ENCODE data around the gene DDX5. TPM values are rescaled to one million over a fixed set of nuclear protein-coding genes. Genes with fewer than 3 reads are reported as not detected.

The DDX5 gene
- total RNA-seq, 1 experiment from 2014 or later, result 869 TPM

DNA sequence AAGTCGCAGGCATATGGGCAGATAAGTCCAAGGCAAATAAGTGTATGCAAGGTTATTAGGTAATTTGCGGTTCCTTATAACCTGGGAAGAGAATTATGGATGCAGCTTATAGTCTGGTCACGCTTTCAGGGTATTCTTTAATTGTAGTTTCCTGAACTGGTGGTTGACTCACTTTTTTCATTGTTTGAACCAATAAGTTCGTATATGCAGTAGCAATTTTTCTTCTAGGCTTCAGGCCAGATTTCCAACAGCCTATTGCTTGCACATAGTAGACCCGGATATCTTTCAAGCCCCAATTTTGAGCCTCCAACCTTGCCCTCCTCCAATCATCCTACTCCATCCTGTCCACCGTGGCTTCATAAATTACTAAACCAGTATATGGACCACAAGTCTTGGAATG is 13.5 kb upstream of the DDX5 start:
- Histone ChIP-seq H2BK5ac (ENCODE audit: insufficient read length, low read length) (no peak overlapping the region), H2BK12ac (ENCODE audit: insufficient read length, low read depth, low read length) (no peak overlapping the region), H3K14ac (ENCODE audit: insufficient read depth, low read length) (no peak overlapping the region), H3K4me1 (ENCODE audit: insufficient read depth, low read length) (no peaks in the 10 kb centered on the region), H2BK20ac (ENCODE audit: low read depth, low read length, poor library complexity, severe bottlenecking) (no peak overlapping the region), H3T11ph (ENCODE audit: low read length) (no peak overlapping the region), H3K4me2 (ENCODE audit: insufficient read depth, insufficient read length, low read length) (no peak overlapping the region), H3K23me2 (ENCODE audit: insufficient read length, low read depth, low read length, poor library complexity, severe bottlenecking) (no peaks in the 10 kb centered on the region), H2AFZ (ENCODE audit: low read length) (no peak overlapping the region), H3K79me2 (ENCODE audit: insufficient read depth, low read length) (no peaks in the 10 kb centered on the region), H3K27me3 (ENCODE audit: insufficient read depth, low read length) (no peaks in the 10 kb centered on the region), H3K23ac (ENCODE audit: insufficient read length, low read depth, low read length) (no peak overlapping the region), H3K9me3 (ENCODE audit: control insufficient read depth, low read depth, low read length) (no peaks in the 10 kb centered on the region), H3K56ac (ENCODE audit: insufficient read length, low read depth, low read length) (no peak overlapping the region), H3K9ac (ENCODE audit: extremely low read depth, insufficient read length, low read length) (no peak overlapping the region), H2BK120ac (ENCODE audit: low read depth, low read length, poor library complexity, severe bottlenecking) (no peak overlapping the region), H4K8ac (replicated peaks; ENCODE audit: insufficient read length, low read depth, low read length) (no peak overlapping the region), H4K91ac (ENCODE audit: insufficient read length, low read depth, low read length) (no peak overlapping the region), H4K5ac (ENCODE audit: insufficient read length, low read depth, low read length) (no peak overlapping the region), H3K4ac (ENCODE audit: low read depth, low read length) (no peak overlapping the region), H3K18ac (ENCODE audit: insufficient read length, low read depth, low read length) (no peak overlapping the region), H3K79me1 (ENCODE audit: insufficient read depth, low read depth, low read length, poor library complexity, severe bottlenecking) (peaks cover 7% of the 10 kb centered on the region), H3K27ac (ENCODE audit: insufficient read length, low read depth, low read length) (no peak overlapping the region), H2BK15ac (ENCODE audit: low read depth, low read length) (no peak overlapping the region), H4K20me1 (ENCODE audit: control insufficient read depth, insufficient read depth, insufficient read length) (no peaks in the 10 kb centered on the region), H2AK5ac (ENCODE audit: insufficient read length, low read length) (no peak overlapping the region)
- DNase-seq, result no peak
- Mint-ChIP-seq H3K9me3 (no peaks in the 10 kb centered on the region), H3K36me3 (ENCODE audit: insufficient read depth in 1 of 3, low read depth in 3 of 3) (peaks cover 38 to 87% (median 74%) of the 10 kb centered on the region in 3 experiments; a peak in 6 of 7 replicates), H3K27ac (no peak overlapping the region), H3K27me3 (ENCODE audit: low read depth) (no peaks in the 10 kb centered on the region), H3K4me3 (no peak overlapping the region), H3K4me1 (no peaks in the 10 kb centered on the region)
- no CpG with 5 or more reads among the region's 6 CpGs for WGBS (ENCODE audit: extremely low coverage, insufficient read length, low lambda C conversion rate)
- TF ChIP-seq, protein P1, sequence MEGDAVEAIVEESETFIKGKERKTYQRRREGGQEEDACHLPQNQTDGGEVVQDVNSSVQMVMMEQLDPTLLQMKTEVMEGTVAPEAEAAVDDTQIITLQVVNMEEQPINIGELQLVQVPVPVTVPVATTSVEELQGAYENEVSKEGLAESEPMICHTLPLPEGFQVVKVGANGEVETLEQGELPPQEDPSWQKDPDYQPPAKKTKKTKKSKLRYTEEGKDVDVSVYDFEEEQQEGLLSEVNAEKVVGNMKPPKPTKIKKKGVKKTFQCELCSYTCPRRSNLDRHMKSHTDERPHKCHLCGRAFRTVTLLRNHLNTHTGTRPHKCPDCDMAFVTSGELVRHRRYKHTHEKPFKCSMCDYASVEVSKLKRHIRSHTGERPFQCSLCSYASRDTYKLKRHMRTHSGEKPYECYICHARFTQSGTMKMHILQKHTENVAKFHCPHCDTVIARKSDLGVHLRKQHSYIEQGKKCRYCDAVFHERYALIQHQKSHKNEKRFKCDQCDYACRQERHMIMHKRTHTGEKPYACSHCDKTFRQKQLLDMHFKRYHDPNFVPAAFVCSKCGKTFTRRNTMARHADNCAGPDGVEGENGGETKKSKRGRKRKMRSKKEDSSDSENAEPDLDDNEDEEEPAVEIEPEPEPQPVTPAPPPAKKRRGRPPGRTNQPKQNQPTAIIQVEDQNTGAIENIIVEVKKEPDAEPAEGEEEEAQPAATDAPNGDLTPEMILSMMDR (conservative IDR thresholded peaks at IDR 0.05), result no peak
